CD4-positive, alpha-beta T cell treated with Interleukin-1 beta for 1 hour (primary cell): ENCODE data around the gene MTMR8.
A peak's percentile ranks its signal among the peaks of the same experiment; 100 is the strongest.
"Not testable (repeated sequence)": the region's sequence is repeated elsewhere in the genome, so short reads cannot be mapped to it uniquely, and the experiment has no call there.

Source experiments
- DNase-seq, 2 donors: peaks; one replicate each; pipeline ENCODE4 v3.0.0-alpha.2; 2020 to 2022

MTMR8 gene

DNA sequence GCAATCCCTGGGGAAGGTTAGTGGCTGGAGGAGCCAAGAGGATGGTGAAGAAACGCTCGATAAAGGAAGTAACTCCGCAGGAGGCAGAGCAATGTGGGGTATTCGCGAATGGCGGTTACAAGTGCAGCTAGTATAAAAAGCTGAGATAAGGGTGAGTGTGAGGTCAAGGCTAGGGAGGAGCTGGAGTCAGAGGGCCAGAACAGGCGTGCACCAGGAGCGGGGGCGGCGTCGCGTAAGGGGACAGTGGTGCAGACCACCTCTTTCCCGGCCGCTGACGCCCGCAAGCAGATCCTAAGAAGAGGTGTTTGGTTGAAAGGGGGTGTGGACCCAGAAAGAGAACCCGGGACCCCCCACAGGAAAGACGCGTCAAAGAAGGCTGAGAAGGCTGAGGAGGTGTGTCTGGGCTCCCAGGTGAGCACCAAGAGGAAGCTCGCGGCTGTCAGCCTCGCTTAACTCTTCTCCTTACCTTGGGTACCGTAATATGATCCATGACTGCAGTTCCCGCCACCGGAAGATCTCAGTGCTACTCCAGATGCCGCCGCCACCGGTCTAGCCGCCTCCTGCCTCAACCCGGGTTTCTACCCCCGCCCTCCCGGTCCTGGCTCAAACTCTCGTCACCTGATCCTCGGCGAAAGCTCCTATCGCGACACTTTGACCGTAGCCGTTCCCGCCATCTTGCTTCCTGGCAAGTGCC, at the start of gene MTMR8:
Gene MTMR8 (minus strand): TSS at position 579 of the 694 bp plus-strand sequence. CDS start 89 bp downstream, at position 490.
- peak; percentile 80 to 81 for DNase-seq

DNA sequence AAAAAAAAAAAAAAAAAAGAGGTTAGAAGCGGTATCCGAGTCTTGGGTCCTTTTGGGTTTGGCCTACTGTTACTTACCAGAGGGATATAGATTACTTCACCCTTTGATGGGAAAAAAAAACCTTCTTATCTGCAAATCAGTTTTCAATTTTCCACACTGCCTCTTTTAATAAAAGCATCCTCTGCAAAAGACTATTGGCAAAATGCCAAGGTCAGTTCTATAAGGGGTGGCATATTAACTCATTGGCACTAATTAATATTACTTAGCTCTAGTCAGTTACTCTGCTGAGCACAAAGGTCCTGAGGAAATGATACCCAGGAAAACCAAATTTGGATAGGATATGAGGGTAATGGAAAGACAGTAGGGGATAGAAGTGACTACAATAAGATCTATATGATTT, 44.3 kb upstream of the MTMR8 start:
- DNase-seq = no peak

DNA sequence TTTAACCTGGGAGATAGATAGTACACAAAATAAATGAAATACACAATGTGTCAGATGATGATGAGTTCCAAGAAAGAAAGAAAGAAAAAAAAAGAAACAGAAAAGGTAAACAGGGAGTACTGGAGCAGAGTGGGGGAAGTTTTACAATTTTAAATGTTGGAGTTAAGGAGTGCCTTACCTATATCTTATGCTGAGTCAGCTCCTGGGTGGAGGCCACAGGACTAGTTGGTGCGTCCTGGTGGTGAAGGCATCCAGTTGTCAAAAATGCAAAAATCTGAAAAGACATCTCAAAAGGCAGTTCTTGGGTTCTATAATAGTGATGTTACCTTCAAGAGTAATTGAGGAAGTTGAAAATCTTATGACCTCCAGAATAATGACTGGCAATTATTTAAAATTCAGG, 42.4 kb upstream of the MTMR8 start:
- no peak for DNase-seq

DNA sequence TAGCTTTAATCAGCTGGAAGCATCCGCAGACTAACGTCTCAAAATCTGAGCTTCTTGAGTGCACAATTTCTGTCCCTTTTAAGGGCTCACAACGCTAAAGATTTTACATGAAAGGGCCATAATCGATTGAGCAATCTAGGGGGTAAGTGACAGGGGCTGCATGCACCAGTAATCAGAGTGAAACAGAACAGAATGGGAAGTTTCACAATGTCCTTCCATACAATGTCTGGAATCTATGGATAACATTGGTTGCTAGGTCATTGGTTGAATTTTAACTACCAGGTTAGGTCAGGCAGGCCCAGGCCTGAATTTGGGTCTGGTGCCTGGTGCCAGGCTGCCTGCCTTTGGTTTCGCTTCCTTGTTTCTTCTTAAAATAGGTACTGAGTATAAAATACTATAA, 42.0 kb upstream of the MTMR8 start:
- no peak for DNase-seq

DNA sequence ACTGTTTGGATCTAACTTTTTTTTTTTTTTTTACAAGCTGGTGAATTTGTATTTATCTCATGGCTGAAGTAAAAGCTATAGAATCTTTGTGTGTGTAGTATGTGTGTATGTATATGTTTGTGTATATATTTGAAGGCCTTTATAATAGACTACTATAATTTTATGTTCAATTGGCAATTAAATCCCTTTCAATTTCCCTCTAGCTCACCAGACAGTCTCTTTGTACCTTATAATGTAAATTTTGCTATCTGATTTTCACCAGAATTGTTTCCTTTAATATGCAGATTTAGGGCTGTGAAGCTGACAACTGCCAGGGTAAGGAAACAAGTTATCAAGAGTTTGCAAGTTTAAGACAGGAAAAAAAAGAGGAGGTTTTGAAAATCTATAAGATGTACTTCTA, 33.1 kb upstream of the MTMR8 start:
- DNase-seq = no peak

DNA sequence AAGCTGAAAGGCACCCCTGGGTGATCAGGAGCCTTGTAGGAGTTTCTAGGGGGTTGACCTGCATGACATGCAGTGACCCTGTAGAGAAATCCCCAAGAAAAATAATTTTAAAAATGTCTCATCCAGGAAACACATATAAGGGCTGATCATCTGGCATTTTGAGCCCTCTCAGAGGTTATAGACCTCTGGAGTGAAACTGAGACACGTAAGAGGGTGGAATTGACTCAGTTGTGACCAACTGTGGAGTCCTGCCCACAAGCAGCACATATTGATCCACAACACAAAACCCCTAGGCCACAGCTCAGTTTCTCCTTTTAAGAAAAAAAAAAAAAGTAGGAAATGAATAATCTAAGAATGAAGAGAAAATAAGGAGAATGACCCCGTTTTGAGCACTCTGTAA, 32.5 kb upstream of the MTMR8 start:
- DNase-seq = no peak

DNA sequence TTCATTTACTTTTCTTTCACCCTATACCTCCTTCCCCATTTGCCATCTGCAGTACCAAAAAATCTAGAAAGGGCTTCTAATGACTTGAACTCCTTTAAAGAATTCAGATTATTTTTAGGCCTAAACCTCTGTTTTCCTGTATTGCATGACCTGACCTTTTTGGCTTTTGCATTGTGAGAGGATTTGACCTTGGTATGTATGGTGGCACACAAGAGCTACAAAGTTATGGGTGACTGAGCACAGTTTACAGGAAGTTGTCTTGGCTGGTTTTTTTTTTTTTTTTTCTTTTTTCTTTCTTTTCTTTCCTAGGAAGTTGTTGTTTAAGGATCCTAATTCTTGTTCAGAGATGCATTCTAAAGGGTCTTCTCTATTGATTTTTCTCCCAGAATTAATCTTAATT, 32.0 kb upstream of the MTMR8 start:
- no peak for DNase-seq

DNA sequence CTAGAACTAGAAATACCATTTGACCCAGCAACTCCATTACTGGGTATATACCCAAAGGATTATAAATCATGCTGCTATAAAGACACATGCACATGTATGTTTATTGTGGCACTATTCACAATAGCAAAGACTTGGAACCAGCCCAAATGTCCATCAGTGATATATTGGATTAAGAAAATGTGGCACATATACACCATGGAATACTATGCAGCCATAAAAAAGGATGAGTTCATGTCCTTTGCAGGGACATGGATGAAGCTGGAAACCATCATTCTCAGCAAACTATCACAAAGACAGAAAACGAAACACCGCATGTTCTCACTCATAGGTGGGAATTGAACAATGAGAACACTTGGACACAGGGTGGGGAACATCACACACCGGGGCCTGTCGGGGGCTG, 14.5 kb upstream of the MTMR8 start:
- not testable (repeated sequence) for DNase-seq

DNA sequence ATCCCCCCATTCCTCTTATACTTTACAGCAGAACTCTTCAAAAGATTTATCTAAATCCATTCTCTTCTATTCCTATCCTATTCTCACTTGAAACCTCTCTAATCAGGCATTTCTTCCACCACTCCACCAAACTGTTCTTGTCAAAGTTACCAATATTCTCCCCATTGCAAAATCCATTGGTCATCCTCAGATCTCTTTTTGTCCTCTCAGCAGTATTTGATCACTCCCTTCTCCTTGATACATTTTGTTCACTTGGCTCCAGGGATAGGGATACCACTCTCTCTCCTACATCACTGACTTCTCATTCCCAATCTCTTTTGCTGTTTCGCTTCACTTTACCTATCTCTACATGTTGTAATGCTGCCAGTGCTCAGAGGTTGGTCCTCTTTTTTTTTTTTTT, 2.8 kb upstream of the MTMR8 start:
- DNase-seq = no peak

DNA sequence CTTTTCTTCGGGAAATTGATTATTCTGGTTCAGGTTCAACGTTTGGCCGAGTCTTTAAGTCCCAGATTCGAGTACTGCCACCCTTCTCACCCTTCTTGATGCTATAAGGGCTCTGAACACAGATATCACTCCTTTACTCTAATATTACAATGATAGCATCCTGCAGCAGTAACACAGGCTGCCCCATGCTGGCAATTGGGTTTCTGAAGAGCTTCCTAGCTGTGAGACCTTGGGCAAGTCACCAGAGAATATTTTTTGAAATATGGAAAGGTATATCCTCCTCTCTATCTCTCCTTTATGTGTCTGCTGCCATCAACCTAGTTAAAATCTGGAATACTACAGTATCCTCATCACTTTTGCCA, 297 bp upstream of the MTMR8 start:
- no peak for DNase-seq

DNA sequence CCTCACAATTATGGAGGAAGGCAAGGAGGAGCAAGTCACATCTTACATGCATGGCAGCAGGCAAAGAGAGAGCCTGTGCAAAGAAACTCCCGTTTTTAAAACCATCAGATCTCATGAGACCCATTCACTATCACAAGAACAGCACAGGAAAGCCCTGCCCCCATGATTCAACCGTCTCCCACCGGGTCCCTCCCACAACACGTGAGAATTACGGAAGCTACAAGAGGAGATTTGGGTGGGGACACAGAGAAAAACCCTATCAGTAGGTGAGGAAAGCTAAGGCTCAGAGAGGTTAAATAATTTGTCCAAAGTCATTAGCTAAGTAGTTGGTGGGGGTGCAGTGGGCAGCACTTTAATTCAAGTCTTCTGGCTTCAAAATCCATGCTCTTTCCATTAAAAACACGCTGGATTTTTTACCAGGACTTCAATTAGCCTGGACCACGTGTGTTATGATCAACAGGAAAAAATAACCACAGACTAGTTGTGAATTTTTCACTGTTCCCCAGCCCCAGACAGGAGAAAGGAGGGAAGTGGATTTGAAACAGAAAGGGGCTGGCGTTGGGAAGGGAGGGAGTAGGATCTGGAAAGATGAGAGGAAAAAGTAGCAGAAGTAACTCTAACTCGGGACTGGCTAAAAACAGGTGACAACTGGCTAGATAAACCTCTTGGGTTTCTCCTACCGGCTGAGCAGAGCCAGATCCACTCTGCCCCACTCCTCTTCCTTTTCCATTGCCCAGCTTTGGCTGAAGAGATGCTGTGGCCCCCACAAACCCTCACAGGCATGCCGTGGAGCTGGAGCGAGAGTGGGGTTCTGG, 986 bp downstream of the MTMR8 start:
- DNase-seq = no peak

DNA sequence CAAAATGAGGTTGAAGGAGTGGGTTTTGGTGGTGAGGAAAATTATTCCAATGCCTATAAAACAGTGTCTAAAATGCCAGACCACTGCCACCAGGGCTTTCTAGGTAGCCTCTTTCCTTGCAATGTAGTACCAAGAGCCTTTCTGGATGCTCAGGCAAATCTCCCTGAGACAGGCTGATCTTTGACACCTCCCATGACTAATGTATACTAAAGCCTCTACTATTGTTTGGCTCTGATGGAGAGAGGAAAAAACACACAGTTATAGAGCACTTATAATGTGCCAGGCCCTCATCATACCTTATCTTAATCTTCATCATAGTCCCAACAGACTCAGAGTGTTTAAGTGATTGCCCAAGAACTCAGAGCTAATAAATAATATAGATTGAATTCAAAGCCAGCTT, 5.8 kb downstream of the MTMR8 start:
- no peak for DNase-seq

DNA sequence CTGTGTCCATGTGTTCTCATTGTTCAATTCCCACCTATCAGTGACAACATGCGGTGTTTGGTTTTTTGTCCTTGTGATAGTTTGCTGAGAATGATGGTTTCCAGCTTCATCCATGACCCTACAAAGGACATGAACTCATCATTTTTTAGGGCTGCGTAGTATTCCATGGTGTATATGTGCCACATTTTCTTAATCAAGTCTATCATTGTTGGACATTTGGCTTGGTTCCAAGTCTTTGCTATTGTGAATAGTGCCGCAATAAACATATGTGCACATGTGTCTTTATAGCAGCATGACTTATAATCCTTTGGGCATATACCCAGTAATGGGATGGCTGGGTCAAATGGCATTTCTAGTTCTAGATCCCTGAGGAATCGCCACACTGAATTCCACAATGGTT, 14.5 kb downstream of the MTMR8 start:
- not testable (repeated sequence) for DNase-seq

DNA sequence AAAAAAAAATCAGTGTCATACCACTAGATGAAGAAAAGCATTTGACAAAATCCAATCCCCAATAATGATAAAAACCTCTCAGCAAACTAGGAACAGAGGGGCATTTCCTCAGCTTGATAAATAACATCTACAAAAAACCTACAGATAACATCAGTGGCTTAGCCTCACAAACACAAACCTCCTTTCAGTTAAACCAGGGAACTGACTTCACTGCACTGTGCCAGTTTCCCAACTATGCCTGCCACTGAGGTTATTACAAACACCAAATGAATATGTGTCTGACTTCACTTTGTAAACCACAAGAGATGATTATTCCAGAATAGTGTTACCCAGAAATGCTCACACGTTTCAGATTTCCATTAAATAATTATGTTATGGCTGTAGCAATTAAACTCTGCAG, 15.3 kb downstream of the MTMR8 start:
- no peak for DNase-seq

DNA sequence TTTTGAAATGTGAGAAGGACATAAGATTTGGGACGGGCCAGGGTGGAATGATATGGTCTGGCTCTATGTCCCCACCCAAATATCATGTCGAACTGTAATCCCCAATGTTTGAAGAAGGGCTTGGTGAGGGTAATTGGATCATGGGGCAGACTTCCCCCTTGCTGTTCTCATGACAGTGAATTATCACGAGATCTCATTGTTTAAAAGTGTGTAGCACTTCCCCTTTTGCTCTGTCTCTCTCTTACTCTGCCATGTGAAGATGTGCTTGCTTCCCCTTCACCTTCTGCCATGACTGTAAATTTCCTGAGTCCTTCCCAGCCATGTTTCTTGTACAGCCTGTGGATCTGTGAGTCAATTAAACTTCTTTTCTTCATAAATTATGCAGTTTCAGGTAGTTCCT, 17.5 kb downstream of the MTMR8 start:
- no peak for DNase-seq

DNA sequence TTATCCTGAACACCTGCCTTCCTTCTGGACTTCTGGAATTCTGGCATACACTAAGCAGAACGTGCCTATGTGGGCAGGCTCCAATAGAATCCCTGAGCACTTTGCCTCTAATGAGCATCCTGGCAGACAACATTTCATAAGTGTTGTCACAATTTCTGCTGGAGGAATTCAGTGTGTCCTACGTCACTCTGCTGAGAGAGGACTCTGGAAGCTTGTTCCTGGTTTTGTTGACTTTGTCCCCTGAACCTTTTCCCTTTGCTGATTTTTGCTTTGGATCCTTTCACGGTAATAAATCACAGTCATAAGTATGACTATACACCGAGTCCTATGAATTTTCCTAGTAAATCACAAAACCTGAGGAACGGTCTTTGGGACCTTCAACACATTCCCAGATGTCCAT, 43.2 kb downstream of the MTMR8 start:
- no peak for DNase-seq

DNA sequence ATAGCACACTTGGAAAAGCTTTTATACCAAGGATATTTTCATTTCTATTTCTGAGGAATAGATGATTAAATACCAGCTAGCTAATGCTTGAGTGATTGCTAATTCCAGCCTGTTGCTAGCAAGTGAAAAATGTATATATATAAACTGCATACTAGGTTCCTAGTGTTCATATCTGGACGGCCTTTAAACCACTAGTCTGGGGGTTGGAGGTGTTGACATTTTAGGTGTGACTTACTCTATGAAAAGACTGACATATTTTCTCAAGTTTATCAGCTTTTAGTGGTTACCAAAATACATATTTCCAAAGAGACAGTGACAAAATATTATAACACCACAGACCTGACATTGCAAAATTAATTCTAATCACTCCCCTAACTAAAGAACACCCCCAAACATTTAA, 44.7 kb downstream of the MTMR8 start:
- DNase-seq = no peak

DNA sequence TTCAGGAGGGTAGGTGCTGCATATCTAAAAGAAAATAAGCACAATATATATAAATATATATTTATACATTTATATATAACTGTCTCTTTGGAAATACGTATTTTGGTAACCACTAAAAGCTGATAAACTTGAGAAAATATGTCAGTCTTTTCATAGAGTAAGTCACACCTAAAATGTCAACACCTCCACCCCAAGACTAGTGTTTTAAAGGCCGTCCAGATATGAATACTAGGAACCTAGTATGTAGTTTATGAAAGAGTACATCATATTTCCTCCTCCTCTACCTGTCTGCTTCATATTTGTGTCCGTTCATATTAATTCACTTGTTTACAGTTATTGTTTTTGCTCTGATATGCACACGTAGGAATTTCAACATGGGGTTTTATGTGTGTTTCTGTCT, 45.2 kb downstream of the MTMR8 start:
- DNase-seq = no peak

DNA sequence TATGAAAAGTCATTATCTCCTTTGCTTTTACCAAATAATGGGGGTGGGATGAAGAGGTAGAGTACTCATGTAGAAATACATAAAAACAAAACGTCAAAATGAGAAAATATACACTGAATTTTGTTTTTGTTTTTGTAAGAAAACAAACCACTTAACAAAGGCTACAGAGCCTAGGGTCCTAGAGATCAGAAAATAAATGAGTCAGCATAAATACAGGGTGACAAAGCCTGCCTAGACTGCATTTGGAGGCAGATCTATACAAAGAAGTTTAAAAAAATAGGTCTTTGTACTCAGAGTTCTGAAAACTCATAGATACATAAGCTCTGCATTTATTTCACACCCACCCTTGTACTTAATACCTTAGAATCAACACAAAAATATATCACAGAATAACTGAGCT, 52.4 kb downstream of the MTMR8 start:
- DNase-seq = no peak

DNA sequence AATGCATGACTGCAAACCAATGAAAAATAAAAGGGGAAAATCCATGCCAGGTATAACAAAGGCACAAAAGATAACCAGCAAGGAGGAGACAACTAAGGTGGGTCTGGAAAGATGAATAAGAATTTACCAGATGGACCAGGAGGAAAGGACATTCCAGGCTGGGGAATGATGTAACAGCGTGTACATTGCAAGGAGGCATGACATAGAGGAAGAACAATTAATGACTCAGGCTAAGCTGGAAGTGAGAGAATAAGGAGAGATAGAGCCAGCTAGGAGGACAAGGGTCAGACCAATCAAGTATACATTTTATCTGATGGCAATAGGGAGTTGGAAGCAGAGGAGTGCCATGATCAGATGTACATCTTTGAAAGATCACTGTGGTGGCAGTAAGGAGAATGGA, 57.0 kb downstream of the MTMR8 start:
- no peak for DNase-seq

DNA sequence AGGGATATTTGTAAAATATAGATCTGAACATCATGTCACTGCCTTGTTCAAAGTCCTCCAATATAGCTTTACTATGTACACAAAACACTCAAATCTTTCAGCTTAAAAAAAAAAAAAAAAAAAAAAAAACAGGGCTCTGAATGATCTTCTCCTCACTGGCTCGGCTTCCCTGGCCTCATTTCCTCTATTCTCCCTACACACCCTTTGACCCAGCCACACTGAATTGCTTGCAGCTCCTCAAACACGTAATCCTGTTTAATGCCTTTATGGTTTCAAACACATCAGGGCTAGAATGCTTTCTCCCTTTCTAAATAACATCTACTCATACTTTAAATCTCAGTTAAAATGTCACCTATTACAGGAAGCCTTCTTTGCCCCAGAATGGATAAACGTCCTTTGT, 60.8 kb downstream of the MTMR8 start:
- no peak for DNase-seq

DNA sequence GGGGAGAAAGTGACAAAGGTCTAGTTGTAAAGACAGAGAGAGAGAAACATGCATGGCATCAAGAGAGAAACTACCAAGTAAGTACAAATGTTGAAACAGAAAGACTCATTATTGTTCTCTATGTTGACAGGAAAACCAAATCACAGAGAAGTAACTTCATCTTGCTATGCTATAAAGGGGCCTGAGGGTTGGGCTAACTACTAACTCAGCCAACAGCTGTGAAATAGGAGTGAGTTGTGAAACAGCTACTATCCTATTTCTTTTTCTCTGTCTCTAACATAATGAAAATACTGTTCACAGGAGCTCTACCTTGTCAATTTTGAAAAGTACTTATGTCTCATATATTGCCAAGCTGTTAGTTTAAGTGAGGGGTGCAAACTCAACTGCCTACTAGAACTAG, 65.0 kb downstream of the MTMR8 start:
- no peak for DNase-seq

DNA sequence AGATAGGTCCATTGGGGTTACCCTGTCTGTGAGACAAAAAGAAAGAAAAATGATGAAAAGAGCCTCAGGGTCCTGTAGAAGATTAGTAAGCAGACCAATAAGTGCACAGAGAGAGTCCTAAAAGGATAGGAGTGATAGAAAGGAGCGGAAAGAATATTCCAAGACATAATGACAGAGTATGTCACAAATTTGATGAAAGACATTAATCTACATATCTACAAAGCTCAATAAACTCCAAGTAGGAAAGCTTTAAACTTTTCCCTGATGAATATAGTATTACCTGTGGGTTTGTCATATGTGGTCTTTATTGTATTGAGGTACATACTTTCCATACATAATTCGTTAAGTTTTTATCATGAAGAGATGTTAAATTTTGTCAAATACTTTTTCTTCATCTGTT, 73.7 kb downstream of the MTMR8 start:
- no peak for DNase-seq

DNA sequence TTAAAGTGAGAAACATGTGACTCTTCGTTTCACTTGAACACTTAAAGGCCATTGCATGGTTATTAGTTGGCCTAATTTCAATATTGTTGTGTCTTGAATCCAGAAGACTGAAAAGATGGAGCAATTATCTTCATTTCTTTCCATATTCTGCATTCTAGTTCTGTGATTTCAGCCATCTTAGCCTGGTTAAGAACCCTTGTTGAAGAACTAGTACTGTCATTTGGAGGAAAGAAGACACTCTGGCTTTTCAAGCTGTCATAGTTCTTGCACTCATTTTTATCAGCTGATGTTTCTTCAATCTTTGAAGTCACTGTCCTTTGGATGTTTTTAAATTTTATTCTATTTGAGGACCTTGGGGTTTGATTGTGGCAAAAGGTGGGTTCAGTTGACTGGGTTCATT, 81.6 kb downstream of the MTMR8 start:
- DNase-seq = no peak

DNA sequence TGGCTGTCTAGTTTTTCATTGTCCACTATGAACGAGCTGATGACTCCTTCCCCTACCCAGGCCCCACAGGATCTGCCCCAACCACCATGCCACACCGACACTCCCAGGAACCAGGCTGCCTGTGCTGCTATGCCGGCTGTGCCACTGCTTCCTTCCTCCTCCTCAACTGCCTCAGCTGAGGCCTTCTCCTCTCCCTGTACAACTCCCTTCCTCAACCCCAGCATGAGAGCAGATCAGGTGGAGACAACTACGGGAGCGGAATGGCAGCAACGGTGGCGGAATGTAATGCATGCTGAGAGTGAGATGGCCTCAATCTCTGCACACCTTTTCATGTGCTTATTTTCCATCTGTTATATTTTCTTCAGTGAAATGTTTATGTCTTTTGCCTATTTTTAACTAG, 88.5 kb downstream of the MTMR8 start:
- no peak for DNase-seq
